Stimulated activated memory B cell treated with anti-CD40 and anti-IgM and Interleukin-4, amounts not matched to agents 10 μg/mL and 1 μg/mL and 100 μg/mL, for 72 hours (primary cell): ENCODE data around the gene CKS2.

Experiments
- ATAC-seq: fragments of 150-1000 bp; cut with Tn5 transposase; 2 replicates; pipeline ENCODE4 v1.10.0; 2021
- H3K27ac Mint-ChIP-seq: one replicate; pipeline ENCODE4 v1.8.0; 2022; ENCODE audit warnings: mild to moderate bottlenecking, mixed read lengths
- H3K27me3 Mint-ChIP-seq: one replicate; pipeline ENCODE4 v1.8.0; 2022; ENCODE audit warnings: mixed read lengths
- H3K36me3 Mint-ChIP-seq: one replicate; pipeline ENCODE4 v1.8.0; 2022; ENCODE audit warnings: mixed read lengths
- H3K4me1 Mint-ChIP-seq: one replicate; pipeline ENCODE4 v1.8.0; 2022; ENCODE audit warnings: mixed read lengths
- H3K4me3 Mint-ChIP-seq: one replicate; pipeline ENCODE4 v1.8.0; 2022; ENCODE audit warnings: mild to moderate bottlenecking, moderate library complexity, mixed read lengths
- H3K9me3 Mint-ChIP-seq: one replicate; pipeline ENCODE4 v1.8.0; 2022; ENCODE audit warnings: mixed read lengths

The CKS2 gene

DNA sequence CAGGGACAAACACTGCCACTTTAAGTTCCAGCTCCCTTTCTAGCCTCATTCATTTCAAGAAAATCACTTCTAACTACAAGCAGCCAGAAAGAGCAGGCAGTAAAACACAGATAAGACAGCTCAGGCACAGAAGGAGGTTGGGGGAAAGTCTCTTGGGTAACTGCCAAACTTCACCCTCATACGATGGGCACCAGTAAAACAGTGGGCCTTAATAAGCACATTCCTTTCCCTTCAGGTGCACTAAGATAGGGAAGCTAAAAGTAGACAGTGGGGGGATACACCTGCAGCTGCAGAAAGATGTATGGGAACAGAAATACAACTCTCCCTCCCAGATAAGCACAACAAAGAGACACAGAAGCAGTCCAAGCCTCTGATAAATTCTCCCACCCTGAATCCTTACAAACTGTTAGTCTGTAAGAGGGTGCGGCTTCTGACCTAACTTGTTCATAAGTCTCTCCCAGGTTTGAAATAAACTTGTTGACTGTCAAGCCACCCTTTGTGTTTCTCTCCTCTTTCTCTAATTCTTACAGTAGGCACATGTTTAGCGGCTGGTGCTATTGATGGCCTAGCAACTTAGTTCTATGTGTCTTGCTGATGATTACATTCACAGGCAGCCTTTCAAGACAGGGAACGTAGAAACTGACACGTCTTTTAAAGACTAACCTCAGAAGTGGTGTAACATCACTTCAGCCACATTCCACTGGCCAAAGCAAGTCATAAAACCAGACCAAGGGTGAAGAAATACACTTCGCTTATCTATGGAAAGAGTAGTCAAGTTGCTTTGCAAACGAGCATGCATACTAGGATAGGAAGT is 6.8 kb upstream of the CKS2 start:
- no peak for ATAC-seq
- Mint-ChIP-seq H3K36me3 (peaks cover 16% of the 10 kb centered on the region), H3K27me3 (no peaks in the 10 kb centered on the region), H3K4me3 (no peak overlapping the region), H3K4me1 (peaks cover 30% of the 10 kb centered on the region), H3K27ac (peak overlapping the region; percentile 3), H3K9me3 (no peaks in the 10 kb centered on the region)

DNA sequence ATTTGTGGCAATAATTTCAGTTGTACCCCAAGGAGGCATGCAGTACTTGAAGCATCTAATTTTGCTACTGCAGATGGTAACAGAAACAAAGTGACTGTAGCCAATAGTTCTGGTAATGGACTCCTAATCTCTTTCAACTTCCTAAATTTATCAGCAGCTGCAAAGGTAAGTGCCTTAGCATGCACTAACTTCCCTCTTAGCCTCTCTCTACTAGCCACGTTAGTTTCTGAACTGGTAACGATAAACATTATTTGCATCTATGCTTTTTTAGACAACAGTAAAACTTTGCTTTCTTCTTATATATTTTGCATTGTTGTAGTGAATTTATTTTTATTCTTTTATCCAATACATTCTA is 6.2 kb upstream of the CKS2 start:
- peaks cover 16% of the 10 kb centered on the region for H3K36me3 Mint-ChIP-seq
- H3K4me1 Mint-ChIP-seq: peaks cover 30% of the 10 kb centered on the region
- no peaks in the 10 kb centered on the region for H3K9me3 Mint-ChIP-seq
- peak; percentile 58 for ATAC-seq
- peak overlapping the region; percentile 3 for H3K27ac Mint-ChIP-seq
- no peaks in the 10 kb centered on the region for H3K27me3 Mint-ChIP-seq
- no peak overlapping the region for H3K4me3 Mint-ChIP-seq

DNA sequence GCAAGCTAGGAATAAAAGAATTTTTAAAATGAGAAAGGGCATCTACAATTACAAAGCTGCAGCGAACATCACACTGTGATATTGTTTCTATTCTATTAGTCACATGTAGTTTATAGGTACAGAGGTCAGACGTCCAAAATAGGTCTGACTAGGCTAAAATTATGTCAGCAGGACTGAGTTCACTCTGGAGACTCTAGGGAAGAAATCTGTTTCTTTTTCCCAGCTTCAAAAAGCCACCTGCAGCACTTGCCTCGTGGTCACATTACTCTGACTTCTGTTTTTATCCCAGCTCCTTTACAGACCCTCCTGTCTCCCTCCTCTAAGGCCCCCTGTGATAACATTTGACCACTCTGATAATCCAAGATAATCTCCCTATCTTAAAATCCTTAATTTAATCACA is 5.1 kb upstream of the CKS2 start:
- Mint-ChIP-seq H3K9me3 (no peaks in the 10 kb centered on the region), H3K27me3 (no peaks in the 10 kb centered on the region), H3K36me3 (peaks cover 16% of the 10 kb centered on the region), H3K4me1 (peaks cover 30% of the 10 kb centered on the region), H3K4me3 (no peak overlapping the region), H3K27ac (peak overlapping the region; percentile 3)
- ATAC-seq: no peak

- peaks cover 16% of the 10 kb centered on the region for H3K36me3 Mint-ChIP-seq
- H3K4me3 Mint-ChIP-seq: peak overlapping the region; percentile 94
- peak overlapping the region; percentile 99 for H3K27ac Mint-ChIP-seq
- peaks cover 34% of the 10 kb centered on the region for H3K4me1 Mint-ChIP-seq
- no peak for ATAC-seq
- no peaks in the 10 kb centered on the region for H3K9me3 Mint-ChIP-seq
- H3K27me3 Mint-ChIP-seq: no peaks in the 10 kb centered on the region
Measured at GRCh38 chr9:89309166-89309565, 1.8 kb upstream of the CKS2 start.

DNA sequence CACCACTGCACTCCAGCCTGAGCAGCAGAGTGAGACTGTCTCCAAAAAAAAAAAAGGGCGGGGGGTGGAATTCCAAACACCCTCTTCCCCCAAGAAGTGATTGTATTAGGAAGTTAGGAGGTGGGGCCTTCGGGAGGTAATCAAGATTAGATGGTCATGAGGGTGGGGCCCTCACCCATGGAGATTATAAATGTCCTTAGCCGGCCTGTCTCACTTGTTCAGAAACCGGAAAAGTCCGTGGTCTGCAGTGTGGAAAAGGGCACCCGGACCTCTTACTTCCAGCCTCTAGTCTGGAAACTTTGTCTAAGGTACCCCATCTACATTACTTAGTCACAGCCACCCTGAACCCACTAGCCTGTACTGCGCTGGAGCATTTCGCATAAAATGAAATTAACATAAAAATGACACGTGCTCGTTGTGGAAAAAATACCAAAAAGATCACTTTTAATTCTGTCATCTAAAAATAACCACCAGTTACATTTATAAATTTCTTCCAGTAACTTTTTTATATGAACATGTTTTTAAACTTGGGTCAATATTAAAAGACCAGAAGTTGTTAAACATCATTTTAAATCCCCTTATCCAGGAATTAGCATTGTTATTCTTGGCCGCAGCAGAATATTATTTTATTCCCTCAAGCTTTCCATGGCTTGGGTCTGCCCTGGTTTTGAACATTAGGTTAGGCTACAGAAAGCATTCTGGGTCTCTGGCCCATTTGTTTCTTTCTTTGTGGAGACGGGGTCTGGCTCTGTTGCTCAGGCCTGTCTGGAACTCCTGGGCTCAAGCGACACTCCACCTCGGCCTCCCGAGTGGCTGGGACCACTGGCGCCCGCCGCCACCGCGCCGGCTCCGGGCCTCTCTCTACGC is 1.2 kb upstream of the CKS2 start:
- no peak for ATAC-seq
- H3K9me3 Mint-ChIP-seq: no peaks in the 10 kb centered on the region
- peak overlapping the region; percentile 94 for H3K4me3 Mint-ChIP-seq
- peaks cover 34% of the 10 kb centered on the region for H3K4me1 Mint-ChIP-seq
- H3K27me3 Mint-ChIP-seq: no peaks in the 10 kb centered on the region
- peaks cover 16% of the 10 kb centered on the region for H3K36me3 Mint-ChIP-seq
- peak overlapping the region; percentile 99 for H3K27ac Mint-ChIP-seq

GRCh38 chr9:89311346-89312221 is 589 bp downstream of the CKS2 start:
- peak; percentile 51 for ATAC-seq
- H3K9me3 Mint-ChIP-seq: no peaks in the 10 kb centered on the region
- peak overlapping the region; percentile 94 for H3K4me3 Mint-ChIP-seq
- peaks cover 19% of the 10 kb centered on the region for H3K4me1 Mint-ChIP-seq
- no peaks in the 10 kb centered on the region for H3K27me3 Mint-ChIP-seq
- peaks cover 9% of the 10 kb centered on the region for H3K36me3 Mint-ChIP-seq
- peak overlapping the region; percentile 99 for H3K27ac Mint-ChIP-seq

- ATAC-seq: no peak
- H3K4me1 Mint-ChIP-seq: peaks cover 19% of the 10 kb centered on the region
Measured at GRCh38 chr9:89312222-89312571, 1.2 kb downstream of the CKS2 start.

GRCh38 chr9:89313842-89314241 is 2.8 kb downstream of the CKS2 start:
- peaks cover 10% of the 10 kb centered on the region for H3K36me3 Mint-ChIP-seq
- no peaks in the 10 kb centered on the region for H3K27me3 Mint-ChIP-seq
- H3K4me1 Mint-ChIP-seq: peaks cover 30% of the 10 kb centered on the region
- ATAC-seq: no peak
- H3K9me3 Mint-ChIP-seq: no peaks in the 10 kb centered on the region
- H3K27ac Mint-ChIP-seq: peak overlapping the region; percentile 19
- no peak overlapping the region for H3K4me3 Mint-ChIP-seq

More at GRCh38 chr9:89312222-89312571, 1.2 kb downstream of the CKS2 start:
- Mint-ChIP-seq H3K36me3 (peaks cover 6% of the 10 kb centered on the region), H3K27me3 (no peaks in the 10 kb centered on the region), H3K4me3 (peak overlapping the region; percentile 94), H3K9me3 (no peaks in the 10 kb centered on the region), H3K27ac (peak overlapping the region; percentile 99)

GRCh38 chr9:89314955-89315354 is 4.0 kb downstream of the CKS2 start:
- no peaks in the 10 kb centered on the region for H3K27me3 Mint-ChIP-seq
- H3K4me1 Mint-ChIP-seq: peaks cover 40% of the 10 kb centered on the region
- peaks cover 10% of the 10 kb centered on the region for H3K36me3 Mint-ChIP-seq
- ATAC-seq: no peak
- H3K4me3 Mint-ChIP-seq: no peak overlapping the region
- H3K27ac Mint-ChIP-seq: peak overlapping the region; percentile 19
- H3K9me3 Mint-ChIP-seq: no peaks in the 10 kb centered on the region

- Mint-ChIP-seq H3K4me3 (no peak overlapping the region), H3K36me3 (peaks cover 10% of the 10 kb centered on the region), H3K9me3 (no peaks in the 10 kb centered on the region), H3K4me1 (peaks cover 43% of the 10 kb centered on the region), H3K27ac (no peak overlapping the region), H3K27me3 (no peaks in the 10 kb centered on the region)
- ATAC-seq: no peak
Measured at GRCh38 chr9:89315482-89315881, 4.5 kb downstream of the CKS2 start.

DNA sequence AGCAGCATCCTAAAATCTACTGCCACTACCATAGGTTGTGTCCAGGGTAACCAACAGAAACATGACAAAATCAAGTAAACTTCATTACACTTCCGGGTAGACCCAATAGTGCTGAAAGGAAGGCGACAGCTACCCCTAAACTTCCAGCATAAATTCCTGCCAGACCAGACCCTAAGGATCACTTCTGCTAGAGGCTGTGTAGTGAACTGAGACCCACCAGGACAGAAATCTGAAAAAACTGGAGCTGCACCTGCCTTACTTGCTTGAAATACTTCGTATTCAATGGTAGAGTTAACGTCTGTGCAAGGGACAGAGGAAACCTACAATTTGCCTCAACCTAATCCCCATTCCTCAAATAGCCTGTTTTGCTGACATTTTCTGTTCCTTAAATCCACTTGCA is 6.3 kb downstream of the CKS2 start:
- H3K4me3 Mint-ChIP-seq: peak overlapping the region; percentile 92
- H3K36me3 Mint-ChIP-seq: peaks cover 10% of the 10 kb centered on the region
- no peaks in the 10 kb centered on the region for H3K27me3 Mint-ChIP-seq
- H3K4me1 Mint-ChIP-seq: peaks cover 40% of the 10 kb centered on the region
- ATAC-seq: no peak
- H3K9me3 Mint-ChIP-seq: no peaks in the 10 kb centered on the region
- H3K27ac Mint-ChIP-seq: peak overlapping the region; percentile 99

DNA sequence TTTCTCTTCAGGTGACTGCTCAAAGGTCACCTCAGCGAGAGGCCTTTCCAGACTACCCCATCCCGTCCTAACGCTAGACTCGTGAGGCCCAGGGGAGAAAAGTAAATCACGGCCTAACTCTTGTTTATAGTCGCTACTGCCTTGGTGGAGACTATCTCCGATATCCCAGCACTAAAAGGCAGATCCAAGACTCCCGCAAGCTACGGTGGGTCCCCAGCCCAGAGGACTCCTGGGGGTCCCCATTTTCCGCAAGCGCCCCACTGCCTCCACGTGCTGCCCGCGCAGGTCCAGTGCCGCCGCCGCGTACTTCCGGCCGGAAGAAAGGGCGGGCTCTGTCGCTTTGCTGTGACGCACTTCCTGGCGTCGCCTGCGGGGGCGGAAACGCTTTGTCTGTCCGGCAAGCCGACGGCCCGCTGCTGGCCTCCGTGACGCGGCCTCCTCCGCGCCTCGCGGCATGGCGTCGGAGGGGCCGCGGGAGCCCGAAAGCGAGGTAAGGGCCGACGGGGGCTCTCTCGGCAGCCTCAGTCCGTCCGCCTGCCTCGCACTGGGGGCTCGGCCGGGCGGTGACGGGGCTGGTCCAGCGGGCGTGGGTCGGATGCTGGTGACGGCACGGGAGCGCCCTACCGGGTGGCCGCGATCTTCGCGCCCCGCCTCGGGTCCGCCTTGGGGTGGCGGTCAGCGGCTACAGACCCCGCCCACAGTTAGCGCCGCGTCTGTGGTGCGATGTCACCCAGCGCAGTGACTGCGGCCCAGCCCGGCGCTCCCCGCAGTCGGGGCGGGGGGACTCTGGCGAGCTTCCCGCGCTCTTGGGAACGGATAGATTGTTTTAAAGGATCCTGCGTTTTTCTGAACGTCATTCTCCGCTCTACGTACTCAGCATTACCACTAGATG is 7.4 kb downstream of the CKS2 start, which contains the start of gene SECISBP2:
Gene SECISBP2 (plus strand): TSS at position 378 of the 892 bp plus-strand sequence. CDS start 77 bp downstream, at position 455.
- H3K4me1 Mint-ChIP-seq: peaks cover 48% of the 10 kb centered on the region
- H3K4me3 Mint-ChIP-seq: peak within 1 kb of the TSS; percentile 92
- no peaks in the 10 kb centered on the region for H3K9me3 Mint-ChIP-seq
- ATAC-seq: peak; percentile 98
- H3K27ac Mint-ChIP-seq: peak within 1 kb of the TSS; percentile 99
- peaks cover 21% of the 10 kb centered on the region for H3K36me3 Mint-ChIP-seq
- no peaks in the 10 kb centered on the region for H3K27me3 Mint-ChIP-seq

GRCh38 chr9:89319015-89319905 is 8.3 kb downstream of the CKS2 start:
- no peak for ATAC-seq
- H3K4me1 Mint-ChIP-seq: peaks cover 53% of the 10 kb centered on the region
- no peaks in the 10 kb centered on the region for H3K9me3 Mint-ChIP-seq
- H3K36me3 Mint-ChIP-seq: peaks cover 23% of the 10 kb centered on the region
- peak overlapping the region; percentile 99 for H3K27ac Mint-ChIP-seq
- peak overlapping the region; percentile 92 for H3K4me3 Mint-ChIP-seq
- no peaks in the 10 kb centered on the region for H3K27me3 Mint-ChIP-seq
